D341Med (cell line): Measurements from ENCODE around the gene HERC5.
A peak's percentile ranks its signal among the peaks of the same experiment; 100 is the strongest.
"Not testable (repeated sequence)": the region's sequence is repeated elsewhere in the genome, so short reads cannot be mapped to it uniquely, and the experiment has no call there.

ENCODE experiments used
- DNase-seq: peaks from one replicate; pipeline ENCODE4 v3.0.0; 2012; ENCODE audit warnings: low spot score

HERC5 gene

GRCh38 chr4:88448211-88448765 is 8.6 kb upstream of the HERC5 start:
- not testable (repeated sequence) for DNase-seq

DNA sequence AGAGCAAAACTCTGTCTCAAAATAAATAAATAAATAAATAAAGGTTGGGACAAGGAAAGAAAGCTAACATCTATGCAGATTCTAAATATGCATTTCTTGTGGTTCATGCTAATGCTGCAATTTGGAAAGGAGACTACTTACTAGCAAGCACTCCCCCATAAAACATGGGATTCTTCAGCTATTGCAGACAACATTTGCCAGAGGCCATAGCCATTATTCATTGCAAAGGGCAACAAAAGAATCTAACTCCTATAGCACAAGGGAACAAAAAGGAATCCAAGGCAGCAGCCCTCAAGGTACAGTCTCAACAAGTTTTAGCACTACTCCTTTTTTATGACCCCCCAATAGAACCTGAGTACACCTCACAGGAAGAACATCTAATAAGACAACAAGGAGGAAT is 8.0 kb upstream of the HERC5 start:
- no peak for DNase-seq

- DNase-seq: no peak
These were observed 7.6 kb upstream of the HERC5 start for GRCh38 chr4:88449290-88449689.

DNA sequence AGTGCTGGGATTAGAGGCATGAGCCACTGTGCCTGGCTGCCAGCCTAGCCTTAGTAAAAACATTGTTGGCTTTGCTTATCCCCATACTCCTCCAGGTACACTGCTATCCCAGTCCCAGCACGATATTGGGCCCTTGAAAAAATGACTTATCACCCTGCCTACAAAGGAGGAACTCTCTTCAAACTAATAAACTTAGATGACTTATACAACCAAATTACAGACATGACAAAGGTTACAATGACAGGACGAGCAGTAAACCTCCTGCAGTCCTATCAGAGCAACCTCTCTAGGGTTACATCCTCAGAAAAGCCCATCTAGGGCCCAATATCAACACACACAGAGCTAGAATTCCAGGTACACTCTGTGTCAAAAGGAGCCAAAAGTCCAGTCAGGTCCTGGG is 5.7 kb upstream of the HERC5 start:
- DNase-seq: no peak

GRCh38 chr4:88452912-88453311 is 4.0 kb upstream of the HERC5 start:
- DNase-seq: no peak

GRCh38 chr4:88457307-88458103 is 586 bp downstream of the HERC5 start:
- DNase-seq: peak; percentile 81

GRCh38 chr4:88458104-88458740 is 1.3 kb downstream of the HERC5 start:
- DNase-seq: no peak

GRCh38 chr4:88465653-88466192 is 8.8 kb downstream of the HERC5 start:
- no peak for DNase-seq

DNA sequence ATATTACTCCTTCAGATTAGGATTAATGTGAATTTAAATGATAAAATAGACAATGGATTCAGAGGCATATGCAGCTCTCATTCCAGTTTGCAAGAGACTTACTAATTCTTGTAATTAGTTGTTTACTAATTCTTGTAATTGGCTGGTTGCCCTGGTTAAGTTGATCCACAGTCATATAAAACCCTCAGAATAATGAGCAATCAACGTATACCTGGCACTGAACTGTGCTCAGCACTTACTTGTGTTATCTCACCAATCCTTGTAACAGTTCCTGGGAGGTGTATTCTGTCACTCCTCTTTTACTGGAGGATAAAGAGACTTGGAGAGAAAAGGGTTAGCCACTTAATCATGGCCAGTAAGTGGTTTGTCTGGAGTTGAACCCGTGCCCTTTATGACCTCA is 10.5 kb downstream of the HERC5 start:
- no peak for DNase-seq

DNA sequence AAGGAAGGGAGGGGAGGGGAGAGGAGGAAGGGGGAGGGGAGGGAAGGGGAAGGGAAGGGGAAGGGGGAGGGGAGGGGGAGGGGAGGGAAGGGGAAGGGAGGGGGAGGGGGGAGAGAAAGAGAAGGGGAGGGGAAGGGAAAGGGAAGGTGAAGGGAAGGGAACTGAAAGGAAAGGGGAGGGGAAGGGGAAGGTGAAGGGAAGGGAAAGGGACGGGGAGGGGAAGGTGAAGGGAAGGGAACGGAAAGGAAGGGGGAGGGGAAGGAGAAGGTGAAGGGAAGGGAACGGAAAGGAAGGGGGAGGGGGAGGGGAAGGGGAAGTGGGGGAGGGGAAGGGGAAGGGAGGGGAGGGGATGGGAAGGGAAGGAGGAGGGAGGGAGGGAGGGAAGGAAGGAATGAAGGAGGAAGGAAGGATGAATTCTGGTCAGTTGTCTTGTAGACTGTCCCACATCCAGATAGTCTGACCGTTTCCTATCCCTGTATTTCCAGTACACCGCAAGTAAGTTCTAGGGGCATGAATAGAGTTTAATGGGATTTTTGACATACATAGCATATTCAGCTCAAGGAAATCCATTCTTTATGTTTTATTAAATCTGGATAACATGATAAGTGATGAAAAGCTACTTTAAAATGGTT is 20.4 kb downstream of the HERC5 start:
- no peak for DNase-seq

GRCh38 chr4:88478247-88478646 is 21.3 kb downstream of the HERC5 start:
- DNase-seq: no peak

DNA sequence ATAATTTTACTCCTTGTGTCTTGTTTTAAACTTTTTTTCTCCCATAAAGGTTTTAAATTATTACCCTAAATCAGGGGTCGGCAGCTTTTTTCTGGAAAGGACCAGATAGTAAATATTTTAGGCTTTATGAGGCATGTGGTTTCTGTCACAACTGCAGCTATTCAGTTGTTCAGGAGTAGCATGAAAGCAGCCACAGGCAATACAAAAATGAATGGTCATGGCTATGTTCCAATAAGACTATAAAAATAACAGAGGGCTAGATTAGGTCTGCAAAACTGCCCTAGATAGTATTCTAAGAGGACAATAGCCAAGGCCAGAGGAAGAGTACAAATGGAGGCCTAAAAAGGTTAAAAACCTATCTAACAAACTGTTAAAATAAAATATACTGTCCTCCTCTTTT is 24.6 kb downstream of the HERC5 start:
- DNase-seq: no peak

GRCh38 chr4:88489100-88489761 is 32.3 kb downstream of the HERC5 start:
- no peak for DNase-seq

- no peak for DNase-seq
These were observed 41.0 kb downstream of the HERC5 start for GRCh38 chr4:88497859-88498409.

DNA sequence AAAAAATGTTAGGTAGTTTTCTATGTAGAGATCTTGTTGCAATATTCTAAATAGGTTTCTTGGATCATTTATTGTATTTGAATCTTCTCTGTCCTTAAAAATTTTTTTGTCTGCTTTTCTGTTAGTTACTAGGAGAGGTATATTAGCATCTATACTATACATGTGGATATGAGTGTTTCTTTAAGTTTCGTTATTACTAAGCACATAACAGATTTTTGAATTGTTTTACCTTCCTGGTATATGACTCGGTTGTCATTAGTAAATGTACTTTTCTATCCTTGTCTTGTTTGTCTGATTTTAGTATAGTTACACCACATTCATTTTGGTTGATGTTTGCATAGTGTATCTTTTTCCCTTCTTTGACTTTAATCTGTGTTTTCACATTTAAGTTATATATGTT is 46.4 kb downstream of the HERC5 start:
- no peak for DNase-seq

GRCh38 chr4:88511236-88511635 is 54.3 kb downstream of the HERC5 start:
- no peak for DNase-seq

DNA sequence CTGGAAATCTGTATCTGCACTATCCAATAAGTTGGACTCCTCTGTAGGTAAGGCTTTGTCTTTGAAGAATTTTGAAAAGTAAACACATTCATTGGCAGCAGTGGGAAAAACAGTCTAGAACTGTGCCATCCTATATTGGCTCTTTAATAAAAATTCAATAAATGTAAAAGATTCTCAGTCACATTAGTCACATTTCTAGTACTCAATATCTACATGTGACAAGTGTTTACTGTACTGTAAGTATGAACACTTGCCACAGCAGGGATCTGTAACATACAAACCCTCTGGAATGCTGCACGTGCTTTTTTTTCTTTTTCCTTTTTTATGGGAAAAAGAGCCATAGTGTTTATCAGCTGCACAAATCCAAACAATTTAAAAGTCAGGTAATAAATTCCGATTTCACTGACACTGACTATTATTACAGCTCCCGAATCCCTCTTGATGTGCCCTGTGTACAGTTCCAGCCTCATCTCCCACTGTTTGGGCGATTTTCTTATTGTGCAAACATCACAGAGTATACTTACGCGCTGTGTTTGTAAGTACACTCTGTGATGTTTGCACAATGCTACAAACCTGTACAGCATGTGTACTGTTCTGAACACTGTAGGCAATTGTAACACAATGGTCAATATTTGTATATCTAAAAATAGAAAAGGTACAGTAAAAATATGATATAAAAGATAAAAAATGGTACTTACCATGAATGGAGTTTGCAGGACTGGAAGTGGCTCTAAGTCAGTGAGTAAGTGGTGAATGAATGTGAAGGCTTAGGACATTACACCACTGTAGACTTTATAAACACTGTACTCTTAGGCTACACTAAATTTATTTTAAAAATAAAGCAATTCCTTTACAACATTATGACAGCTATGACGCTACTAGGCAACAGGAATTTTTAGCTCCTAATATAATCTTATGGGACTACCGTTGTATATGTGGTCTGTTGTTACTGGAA is 57.9 kb downstream of the HERC5 start:
- no peak for DNase-seq

GRCh38 chr4:88516746-88517145 is 59.8 kb downstream of the HERC5 start:
- DNase-seq: no peak

- DNase-seq: no peak
These were observed 60.9 kb downstream of the HERC5 start for GRCh38 chr4:88517825-88518224.

- no peak for DNase-seq
These were observed 62.0 kb downstream of the HERC5 start for GRCh38 chr4:88518911-88519310.
